Cardiac fibroblast (primary cell): ENCODE measurements around the gene FKBP9.
A peak's percentile ranks its signal among the peaks of the same experiment; 100 is the strongest.

Experiments used
- DNase-seq, 2 donors: peaks; one replicate each; pipeline versions ENCODE4 v3.0.0 to v3.0.0-alpha.2; 2010; ENCODE audit warnings: low read depth in 2 of 2
- H3K4me3 ChIP-seq, 2 donors: replicated peaks in 1 of 2; 1 replicate in 1 of 2; 2 replicates in 1 of 2; pipeline ENCODE4 v1.5.1; 2011; ENCODE audit warnings: low read depth in 2 of 2, low read length in 2 of 2, mild to moderate bottlenecking in 2 of 2, moderate library complexity in 1 of 2
- TF ChIP-seq, protein P1 (sequence below): IDR thresholded peaks from one replicate; pipeline ENCODE4 v1.5.1; 2011; ENCODE audit warnings: low read depth, mild to moderate bottlenecking, low read length, inconsistent platforms

Gene FKBP9

DNA sequence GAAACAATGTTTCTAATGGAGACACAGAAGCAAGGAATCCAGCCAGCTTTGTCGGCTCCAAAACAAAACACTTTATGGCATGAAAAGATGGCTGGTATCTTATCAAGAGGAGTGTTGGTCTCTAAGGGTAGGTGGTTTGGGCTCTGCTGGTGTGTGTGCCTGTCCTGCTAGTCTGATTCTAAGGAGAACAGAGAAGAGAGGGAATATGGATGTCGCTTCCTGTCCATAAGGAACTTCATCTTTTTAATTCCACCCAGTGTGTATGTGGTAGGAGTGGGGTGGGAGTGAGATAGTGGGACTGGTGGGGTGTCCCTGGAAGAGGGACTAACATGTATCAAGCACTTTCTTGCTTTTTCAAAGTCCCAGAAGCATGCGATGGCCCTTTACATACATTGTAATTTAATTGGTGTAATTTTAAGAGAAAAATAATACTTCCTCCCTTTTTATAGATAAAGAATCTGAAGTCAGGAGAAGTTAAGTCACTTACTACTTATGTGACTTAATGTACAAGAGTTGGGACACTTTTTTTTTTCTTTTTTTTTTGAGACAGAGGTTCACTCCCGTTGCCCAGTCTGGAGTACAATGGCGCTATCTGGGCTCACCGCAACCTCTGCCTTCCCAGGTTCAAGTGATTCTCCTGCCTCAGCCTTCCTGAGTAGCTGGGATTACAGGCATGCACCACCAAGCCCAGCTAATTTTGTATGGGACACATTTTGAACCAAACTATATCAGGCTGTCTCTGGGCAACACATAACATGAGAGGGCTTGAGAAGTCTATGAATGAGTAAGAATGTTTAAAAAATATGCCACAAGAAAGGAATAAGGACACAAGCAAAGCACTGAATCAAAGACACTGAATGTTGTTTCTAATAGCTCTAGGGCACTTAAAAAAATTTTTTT, 86.5 kb downstream of the FKBP9 start:
- no peak for DNase-seq
- TF ChIP-seq, protein P1, sequence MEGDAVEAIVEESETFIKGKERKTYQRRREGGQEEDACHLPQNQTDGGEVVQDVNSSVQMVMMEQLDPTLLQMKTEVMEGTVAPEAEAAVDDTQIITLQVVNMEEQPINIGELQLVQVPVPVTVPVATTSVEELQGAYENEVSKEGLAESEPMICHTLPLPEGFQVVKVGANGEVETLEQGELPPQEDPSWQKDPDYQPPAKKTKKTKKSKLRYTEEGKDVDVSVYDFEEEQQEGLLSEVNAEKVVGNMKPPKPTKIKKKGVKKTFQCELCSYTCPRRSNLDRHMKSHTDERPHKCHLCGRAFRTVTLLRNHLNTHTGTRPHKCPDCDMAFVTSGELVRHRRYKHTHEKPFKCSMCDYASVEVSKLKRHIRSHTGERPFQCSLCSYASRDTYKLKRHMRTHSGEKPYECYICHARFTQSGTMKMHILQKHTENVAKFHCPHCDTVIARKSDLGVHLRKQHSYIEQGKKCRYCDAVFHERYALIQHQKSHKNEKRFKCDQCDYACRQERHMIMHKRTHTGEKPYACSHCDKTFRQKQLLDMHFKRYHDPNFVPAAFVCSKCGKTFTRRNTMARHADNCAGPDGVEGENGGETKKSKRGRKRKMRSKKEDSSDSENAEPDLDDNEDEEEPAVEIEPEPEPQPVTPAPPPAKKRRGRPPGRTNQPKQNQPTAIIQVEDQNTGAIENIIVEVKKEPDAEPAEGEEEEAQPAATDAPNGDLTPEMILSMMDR = no peak
- no peak overlapping the region for H3K4me3 ChIP-seq

- no peak overlapping the region for H3K4me3 ChIP-seq
- DNase-seq = peak; percentile 50 to 52
- TF ChIP-seq, protein P1 = peak; percentile 25
Observed at GRCh38 chr7:33044401-33044718, 87.1 kb downstream of the FKBP9 start.

GRCh38 chr7:33044986-33045385, 87.7 kb downstream of the FKBP9 start:
- peak; percentile 15 to 31 for DNase-seq
- H3K4me3 ChIP-seq = no peak overlapping the region

GRCh38 chr7:33048257-33048656, 91.0 kb downstream of the FKBP9 start:
- H3K4me3 ChIP-seq = no peak overlapping the region
- DNase-seq = no peak
- TF ChIP-seq, protein P1 = no peak

More at GRCh38 chr7:33044986-33045385, 87.7 kb downstream of the FKBP9 start:
- TF ChIP-seq, protein P1 = no peak

- DNase-seq = no peak
- no peak overlapping the region for H3K4me3 ChIP-seq
Observed at GRCh38 chr7:33048704-33049103, 91.5 kb downstream of the FKBP9 start.

DNA sequence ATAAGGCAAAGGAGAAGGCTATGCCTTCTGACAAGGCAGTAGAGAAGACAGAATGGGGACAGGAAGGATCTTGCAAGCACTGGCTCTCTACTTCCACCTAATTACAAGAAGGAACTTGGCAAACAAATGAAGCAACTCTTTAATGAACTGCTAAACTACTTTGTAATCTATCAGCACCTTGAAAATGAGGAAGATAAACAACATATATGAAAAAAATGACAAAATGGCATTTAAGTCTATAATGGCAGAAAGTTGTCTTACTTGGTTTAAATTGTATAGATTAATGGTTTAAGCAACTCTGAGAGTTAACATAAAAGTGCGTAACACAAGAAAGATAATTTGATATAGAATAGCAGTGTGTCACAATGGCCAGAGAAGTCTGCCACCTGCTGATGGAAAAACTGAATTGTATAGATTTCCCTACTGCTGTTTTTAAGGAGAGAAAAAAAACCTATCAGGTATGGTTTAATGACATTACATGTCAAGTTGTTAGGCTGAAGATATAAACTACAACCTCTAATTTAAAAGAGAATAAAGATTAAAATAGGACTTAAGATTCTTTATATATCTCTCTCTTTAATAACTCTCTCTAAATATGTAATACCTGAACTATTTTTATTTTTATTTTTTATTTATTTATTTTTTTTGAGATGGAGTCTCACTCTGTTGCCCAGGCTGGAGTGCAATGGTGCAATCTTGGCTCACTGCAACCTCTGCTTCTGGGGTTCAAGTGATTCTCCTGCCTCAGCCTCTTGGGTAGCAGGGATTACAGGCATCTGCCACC, 93.5 kb downstream of the FKBP9 start:
- TF ChIP-seq, protein P1 = peak; percentile 57
- DNase-seq = peak; percentile 65 to 67

More at GRCh38 chr7:33048704-33049103, 91.5 kb downstream of the FKBP9 start:
- TF ChIP-seq, protein P1 = no peak

More for the DNA sequence above, 93.5 kb downstream of the FKBP9 start:
- no peak overlapping the region for H3K4me3 ChIP-seq
